GM23338 (cell line): ENCODE data around the gene KIF2C. TPM values are rescaled to one million over a fixed set of nuclear protein-coding genes. Genes with fewer than 3 reads are reported as not detected.

Experiments
- ATAC-seq: fragments of 200-7000 bp; cut with Tn5 transposase; 3 replicates; pipeline ENCODE4 v1.9.1; 2020
- DNase-seq: peaks from one replicate; pipeline ENCODE4 v3.0.0-alpha.2; 2015; ENCODE audit warnings: low spot score
- H2AFZ ChIP-seq: fragments of 200-600 bp; sonication (generic); 2 replicates; pipeline ENCODE4 v1.8.0; 2016; ENCODE audit warnings: antibody characterized with exemption, mild to moderate bottlenecking, moderate library complexity
- H3F3A ChIP-seq: fragments of 200-600 bp; sonication (generic); replicated peaks from 2 replicates; pipeline ENCODE4 v1.8.0; 2017; ENCODE audit warnings: antibody characterized with exemption, mixed run types, low read depth
- H3K27ac ChIP-seq: fragments of 200-600 bp; sonication (generic); 2 replicates; pipeline ENCODE4 v1.6.1; 2016; ENCODE audit warnings: low read depth
- H3K27me3 ChIP-seq: fragments of 200-600 bp; sonication (generic); 2 replicates; pipeline ENCODE4 v1.8.0; 2016; ENCODE audit warnings: mild to moderate bottlenecking, mixed run types, moderate library complexity; ENCODE audit not compliant: insufficient read depth
- H3K36me3 ChIP-seq: fragments of 200-600 bp; sonication (generic); 2 replicates; pipeline ENCODE4 v1.8.0; 2016; ENCODE audit warnings: mild to moderate bottlenecking; ENCODE audit not compliant: insufficient read depth
- H3K4me1 ChIP-seq: fragments of 200-600 bp; sonication (generic); 2 replicates; pipeline ENCODE4 v1.8.0; 2016; ENCODE audit warnings: mild to moderate bottlenecking, moderate library complexity; ENCODE audit not compliant: insufficient read depth
- H3K4me2 ChIP-seq: fragments of 200-600 bp; sonication (generic); 2 replicates; pipeline ENCODE4 v1.7.1; 2017; ENCODE audit warnings: mixed run types
- H3K4me3 ChIP-seq: fragments of 200-600 bp; sonication (generic); 2 replicates; pipeline ENCODE4 v1.6.1; 2016; ENCODE audit warnings: mixed run types
- H3K79me2 ChIP-seq: fragments of 200-600 bp; sonication (generic); replicated peaks from 2 replicates; pipeline ENCODE4 v1.8.0; 2017; ENCODE audit warnings: mild to moderate bottlenecking; ENCODE audit not compliant: insufficient read depth
- H3K9me2 ChIP-seq: fragments of 200-600 bp; sonication (generic); 2 replicates; pipeline ENCODE4 v1.8.0; 2017; ENCODE audit not compliant: insufficient read depth
- H4K20me1 ChIP-seq: fragments of 200-600 bp; sonication (generic); replicated peaks from 2 replicates; pipeline ENCODE4 v1.8.0; 2017; ENCODE audit warnings: mild to moderate bottlenecking; ENCODE audit not compliant: insufficient read depth
- H3K27ac Mint-ChIP-seq: 2 replicates; pipeline ENCODE4 v1.8.0; 2020; ENCODE audit warnings: inconsistent platforms, mild to moderate bottlenecking, moderate library complexity, mixed read lengths
- H3K27me3 Mint-ChIP-seq: 3 replicates; pipeline ENCODE4 v1.8.0; 2022; ENCODE audit warnings: low read depth, mild to moderate bottlenecking, moderate library complexity, mixed read lengths, inconsistent platforms; ENCODE audit not compliant: insufficient read depth, poor library complexity
- H3K36me3 Mint-ChIP-seq: 3 replicates; pipeline ENCODE4 v1.8.0; 2021; ENCODE audit warnings: low read depth, mild to moderate bottlenecking, inconsistent platforms, moderate library complexity, mixed read lengths
- H3K4me1 Mint-ChIP-seq: 3 replicates; pipeline ENCODE4 v1.8.0; 2020; ENCODE audit warnings: mild to moderate bottlenecking, inconsistent platforms, mixed read lengths
- H3K4me3 Mint-ChIP-seq: 3 replicates; pipeline ENCODE4 v1.8.0; 2021; ENCODE audit warnings: moderate library complexity, mild to moderate bottlenecking, inconsistent platforms, mixed read lengths
- H3K9me3 Mint-ChIP-seq: 3 replicates; pipeline ENCODE4 v1.8.0; 2020; ENCODE audit warnings: moderate library complexity, mild to moderate bottlenecking, inconsistent platforms, mixed read lengths
- CREB1 ChIP-seq: fragments of 250-450 bp; sonication (Bioruptor Pico); IDR thresholded peaks from 2 replicates; pipeline ENCODE4 v1.5.0; 2020; ENCODE audit warnings: low read depth, mild to moderate bottlenecking, moderate library complexity
- CTCF ChIP-seq, 2 experiments: fragments of 200-600 bp in 1 of 2; sonication (generic) in 1 of 2; conservative IDR thresholded peaks; 2 replicates each; pipeline versions ENCODE4 v1.5.1 to v1.6.1; 2016 to 2017; ENCODE audit warnings: antibody characterized with exemption in 2 of 2, low read depth in 2 of 2, mild to moderate bottlenecking in 2 of 2, moderate library complexity in 1 of 2
- EZH2 ChIP-seq: fragments of 200-600 bp; sonication (generic); IDR thresholded peaks from one replicate; pipeline ENCODE4 v1.8.0; 2017; ENCODE audit warnings: antibody characterized with exemption, mild to moderate bottlenecking, low read depth; ENCODE audit not compliant: unreplicated experiment
- EZH2phosphoT487 ChIP-seq: fragments of 200-600 bp; sonication (generic); IDR thresholded peaks from one replicate; pipeline ENCODE4 v1.8.1; 2018; ENCODE audit warnings: antibody characterized with exemption; ENCODE audit not compliant: unreplicated experiment
- JUNB ChIP-seq: IDR thresholded peaks from one replicate; pipeline ENCODE4 v1.6.1; 2016; ENCODE audit warnings: antibody characterized with exemption; ENCODE audit not compliant: unreplicated experiment
- NANOG ChIP-seq: IDR thresholded peaks from 2 replicates; pipeline ENCODE4 v1.6.1; 2016; ENCODE audit warnings: antibody characterized with exemption, borderline replicate concordance
- POLR2AphosphoS5 ChIP-seq: IDR thresholded peaks from 2 replicates; pipeline ENCODE4 v1.6.1; 2016; ENCODE audit warnings: antibody characterized with exemption, low read depth
- REST ChIP-seq: IDR thresholded peaks from one replicate; pipeline ENCODE4 v1.6.1; 2018; ENCODE audit warnings: antibody characterized with exemption; ENCODE audit not compliant: unreplicated experiment
- STAT1 ChIP-seq: IDR thresholded peaks from one replicate; pipeline ENCODE4 v1.6.1; 2016; ENCODE audit warnings: antibody characterized with exemption; ENCODE audit not compliant: unreplicated experiment
- ZNF114 ChIP-seq: fragments of 250-450 bp; sonication (Bioruptor Pico); IDR thresholded peaks from 2 replicates; pipeline ENCODE4 v1.5.0; 2020; ENCODE audit warnings: mild to moderate bottlenecking, moderate library complexity
- ZNF331 ChIP-seq: fragments of 250-450 bp; sonication (Bioruptor Pico); IDR thresholded peaks from 2 replicates; pipeline ENCODE4 v1.5.0; 2020; ENCODE audit warnings: low read depth, mild to moderate bottlenecking, moderate library complexity
- ZNF462 ChIP-seq: fragments of 250-450 bp; sonication (Bioruptor Pico); IDR thresholded peaks from 2 replicates; pipeline ENCODE4 v1.5.0; 2020; ENCODE audit warnings: mild to moderate bottlenecking, moderate library complexity
- polyA plus RNA-seq: library from polyadenylated mRNA; unstranded; fragments of >200 nt; fragmentation: Nextera tagmentation; extraction: Ambion mirVana; gene quantifications from 2 replicates; pipeline ENCODE4 v1.2.1, GENCODE V29; 2016
- total RNA-seq: library from RNA; depleted of rRNA; stranded (reverse); fragments of >200 nt; shearing (Covaris generic); gene quantifications from 2 replicates; pipeline ENCODE4 v1.2.3, GENCODE V29; 2014
- TF ChIP-seq, protein P1 (sequence below): IDR thresholded peaks from 2 replicates; pipeline ENCODE4 v1.6.1; 2016; ENCODE audit warnings: antibody characterized with exemption

KIF2C gene
- total and polyA plus RNA-seq, 2 experiments from 2014 or later, result 38.0 to 62.9 TPM

GRCh38 chr1:44717156-44717555 lies 22.5 kb upstream of the KIF2C start:
- Histone ChIP-seq H3K9me2 (no peaks in the 10 kb centered on the region), H3K27me3 (no peaks in the 10 kb centered on the region), H3K4me1 (no peaks in the 10 kb centered on the region), H2AFZ (no peak overlapping the region), H4K20me1 (no peaks in the 10 kb centered on the region), H3F3A (0 out of 2 replicates have a peak, but pooled peaks cover 3% of the 10 kb centered on the region), H3K36me3 (no peaks in the 10 kb centered on the region), H3K27ac (no peak overlapping the region), H3K79me2 (no peaks in the 10 kb centered on the region), H3K4me3 (no peak overlapping the region), H3K4me2 (no peak overlapping the region)
- Mint-ChIP-seq H3K27me3 (peaks cover 10% of the 10 kb centered on the region), H3K4me3 (no peak overlapping the region), H3K9me3 (no peaks in the 10 kb centered on the region; the same call in 2 of the 3 replicates), H3K36me3 (no peaks in the 10 kb centered on the region), H3K27ac (no peak overlapping the region), H3K4me1 (no peaks in the 10 kb centered on the region)
- no peak for DNase-seq
- no peak for ATAC-seq
- TF ChIP-seq EZH2 (no peak), ZNF331 (CRISPR knock-in tag) (no peak), REST (no peak), CTCF (conservative IDR thresholded peaks at IDR 0.05; ENCODE audit: low read depth in 2 of 2) (no peak), JUNB (no peak), EZH2phosphoT487 (no peak), POLR2AphosphoS5 (no peak), STAT1 (no peak), NANOG (no peak), ZNF114 (CRISPR knock-in tag) (no peak), CREB1 (CRISPR knock-in tag) (no peak), ZNF462 (CRISPR knock-in tag) (no peak)
- TF ChIP-seq, protein P1, sequence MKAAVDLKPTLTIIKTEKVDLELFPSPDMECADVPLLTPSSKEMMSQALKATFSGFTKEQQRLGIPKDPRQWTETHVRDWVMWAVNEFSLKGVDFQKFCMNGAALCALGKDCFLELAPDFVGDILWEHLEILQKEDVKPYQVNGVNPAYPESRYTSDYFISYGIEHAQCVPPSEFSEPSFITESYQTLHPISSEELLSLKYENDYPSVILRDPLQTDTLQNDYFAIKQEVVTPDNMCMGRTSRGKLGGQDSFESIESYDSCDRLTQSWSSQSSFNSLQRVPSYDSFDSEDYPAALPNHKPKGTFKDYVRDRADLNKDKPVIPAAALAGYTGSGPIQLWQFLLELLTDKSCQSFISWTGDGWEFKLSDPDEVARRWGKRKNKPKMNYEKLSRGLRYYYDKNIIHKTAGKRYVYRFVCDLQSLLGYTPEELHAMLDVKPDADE, result no peak
